NCI-H2196 treated with DMSO at 0.1 percent for 48 hours (cell line): Measurements from ENCODE around the gene IFI27L2.

ENCODE experiments used
- DNase-seq: peaks from one replicate; lab custom pipeline; 2025; ENCODE audit not compliant: unreplicated experiment; lab: John Stamatoyannopoulos, UW

The IFI27L2 gene

DNA sequence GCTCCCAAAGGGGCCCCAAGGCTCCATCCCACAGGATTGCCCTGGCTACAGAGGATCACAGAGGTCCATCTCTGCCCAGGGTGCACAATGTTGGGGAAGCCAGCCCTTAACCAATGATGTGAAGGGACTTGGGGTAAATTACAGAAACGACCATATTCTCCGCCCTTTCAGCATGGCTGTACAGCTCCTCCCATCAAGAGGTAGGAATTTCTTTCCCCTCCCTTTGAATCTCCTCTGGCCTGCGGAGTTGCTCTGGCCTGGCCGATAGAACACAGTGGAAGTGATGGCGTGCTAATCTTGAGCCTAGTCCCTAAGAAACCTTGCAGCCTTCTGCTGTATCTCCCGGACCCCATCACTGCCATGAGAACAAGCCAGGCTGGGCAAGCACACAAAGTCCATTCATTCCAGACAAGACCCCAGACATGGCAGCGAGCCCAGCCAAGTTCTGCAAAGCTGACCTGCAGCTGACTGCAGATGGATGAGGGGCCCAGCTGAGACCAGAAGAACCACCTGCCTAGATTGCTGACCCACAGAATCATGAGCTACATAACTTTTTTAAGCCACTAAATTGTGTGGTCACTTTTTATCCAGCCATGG is 25.8 kb downstream of the IFI27L2 start:
- no peak for DNase-seq

DNA sequence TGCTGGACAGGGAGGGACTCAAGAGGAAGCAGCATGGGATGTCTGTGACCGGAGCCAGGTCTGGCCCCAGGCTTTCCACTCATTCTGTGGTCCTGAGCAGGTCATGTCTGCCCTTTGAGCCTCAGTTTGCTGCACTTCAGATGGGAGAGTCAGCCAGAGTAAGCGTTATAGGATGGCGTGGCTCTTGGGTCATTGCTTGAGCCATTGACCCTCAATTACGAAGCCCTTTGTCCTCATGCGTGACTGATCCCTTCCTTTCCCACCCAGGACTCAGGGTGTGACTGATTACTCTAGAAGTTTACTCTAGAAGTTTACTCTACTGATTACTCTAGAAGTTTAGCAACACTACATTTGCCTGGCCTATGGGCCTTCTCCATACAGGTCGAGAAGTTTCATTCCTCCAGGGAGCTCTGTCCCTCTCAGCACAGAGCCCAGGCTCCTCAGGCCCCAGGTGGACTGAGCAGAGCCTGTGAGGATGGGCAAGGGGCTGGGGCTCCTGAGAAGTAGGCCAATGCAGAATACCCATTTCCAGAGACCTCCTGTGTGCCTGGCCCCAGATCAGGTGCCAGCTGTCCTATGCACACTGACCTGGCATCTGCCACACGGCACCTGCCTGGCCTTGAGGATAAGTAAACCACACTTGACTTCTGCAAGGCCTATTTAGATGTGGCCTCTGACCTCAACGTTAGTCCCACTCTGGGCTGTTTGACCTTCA is 26.5 kb downstream of the IFI27L2 start:
- no peak for DNase-seq

DNA sequence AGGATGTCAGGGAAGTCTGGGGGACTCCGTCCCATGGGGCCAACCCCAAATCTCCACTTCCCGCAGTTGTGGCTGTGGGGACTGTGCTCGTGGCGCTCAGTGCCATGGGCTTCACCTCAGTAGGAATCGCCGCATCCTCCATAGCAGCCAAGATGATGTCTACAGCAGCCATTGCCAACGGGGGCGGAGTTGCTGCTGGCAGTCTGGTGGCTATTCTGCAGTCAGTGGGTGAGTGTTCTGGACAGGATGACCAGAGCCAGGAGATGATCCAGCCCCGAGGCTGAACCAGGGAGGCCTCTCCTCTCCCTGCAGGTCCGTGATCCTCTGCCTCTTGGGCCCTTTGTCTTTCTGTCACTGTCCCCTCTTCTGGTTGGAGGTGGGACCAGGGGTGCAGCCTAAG is 27.7 kb downstream of the IFI27L2 start:
- no peak for DNase-seq

DNA sequence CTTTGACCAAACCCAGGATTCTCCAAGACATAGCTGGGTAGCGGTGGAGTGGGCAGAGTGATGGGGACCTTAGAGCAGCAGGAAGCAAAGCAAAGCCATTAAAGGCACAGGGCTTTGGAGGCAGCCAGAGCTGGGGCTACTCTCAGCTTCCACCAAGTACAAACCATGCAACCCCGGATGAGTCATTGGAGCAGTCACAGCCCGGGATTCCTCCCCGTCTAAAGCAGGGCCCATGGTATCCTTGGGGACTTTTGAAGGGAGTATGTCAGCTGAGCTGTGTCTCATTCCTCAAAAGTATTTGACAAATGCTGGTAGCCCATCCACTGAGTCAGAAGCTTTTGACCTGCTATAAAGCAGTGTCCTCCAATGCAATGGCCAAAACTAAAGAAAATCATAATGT is 28.6 kb downstream of the IFI27L2 start:
- DNase-seq = no peak

DNA sequence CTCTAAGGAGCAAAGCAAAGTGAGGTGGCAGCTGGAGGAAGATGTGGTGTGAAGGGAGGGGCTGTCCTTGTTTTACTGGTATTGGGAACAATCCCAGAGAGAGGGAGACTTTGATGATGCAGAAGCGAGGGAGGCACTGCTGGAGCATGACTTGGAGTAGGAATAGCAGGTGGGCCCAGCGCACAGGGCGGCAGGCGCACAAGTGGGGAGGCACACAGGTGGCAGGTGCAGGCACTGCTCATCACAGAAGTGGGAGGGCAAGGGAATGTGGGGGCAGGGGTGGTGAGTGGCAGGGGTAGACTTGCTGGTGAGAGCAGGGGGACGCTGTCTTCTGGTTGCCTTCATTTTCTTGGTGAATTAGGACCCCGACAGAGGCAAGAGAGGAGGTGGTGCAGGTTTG is 30.4 kb downstream of the IFI27L2 start:
- DNase-seq = no peak

DNA sequence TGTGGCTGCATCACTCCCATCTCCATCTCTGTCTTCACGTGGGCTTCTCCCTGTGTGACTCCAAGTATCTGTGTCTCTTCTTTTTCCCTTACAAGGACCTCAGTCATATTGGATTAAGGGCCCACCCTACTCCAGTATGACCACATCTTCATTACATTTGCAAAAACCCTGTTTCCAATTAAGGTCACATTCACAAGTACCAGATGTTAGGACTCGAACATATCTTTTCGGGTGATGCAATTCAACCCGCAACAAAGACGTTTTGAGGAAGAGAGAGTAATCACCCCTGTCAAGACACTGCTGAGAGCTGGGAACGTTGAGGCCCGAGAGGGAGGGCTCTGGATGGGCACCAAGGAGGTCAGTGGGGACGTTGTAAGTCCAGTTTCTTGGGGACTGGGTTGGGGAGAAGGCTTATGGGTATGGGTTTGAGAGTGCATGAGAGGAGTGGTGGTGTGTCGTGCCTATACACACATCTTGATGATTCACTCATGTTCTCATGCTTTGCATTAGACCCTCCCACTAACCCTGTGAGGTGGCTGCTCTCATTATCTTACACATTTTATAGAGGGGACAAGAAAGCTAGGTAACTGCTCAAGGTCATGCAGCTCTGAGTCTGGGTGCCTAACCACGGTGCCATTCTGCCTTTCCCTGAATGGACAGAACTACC is 30.9 kb downstream of the IFI27L2 start:
- no peak for DNase-seq

DNA sequence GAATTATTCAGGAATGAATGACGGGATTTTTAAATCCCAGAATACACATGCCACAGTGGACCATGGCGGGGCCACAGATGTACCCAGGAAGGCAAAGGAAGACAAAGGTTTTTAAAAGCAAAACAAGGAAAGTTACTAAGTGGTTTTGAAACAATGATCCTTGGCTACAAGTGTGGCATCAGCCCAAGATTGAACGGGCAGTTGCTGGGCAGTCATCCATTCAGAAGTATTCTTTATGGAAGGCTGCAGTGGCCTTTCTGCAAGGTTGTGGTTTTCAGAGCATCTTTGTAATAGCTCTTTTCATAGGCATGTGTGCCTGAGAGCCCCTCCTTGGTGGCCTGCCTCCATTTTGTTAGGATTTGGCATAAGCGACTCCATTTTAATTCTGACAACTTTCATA is 32.3 kb downstream of the IFI27L2 start:
- no peak for DNase-seq

DNA sequence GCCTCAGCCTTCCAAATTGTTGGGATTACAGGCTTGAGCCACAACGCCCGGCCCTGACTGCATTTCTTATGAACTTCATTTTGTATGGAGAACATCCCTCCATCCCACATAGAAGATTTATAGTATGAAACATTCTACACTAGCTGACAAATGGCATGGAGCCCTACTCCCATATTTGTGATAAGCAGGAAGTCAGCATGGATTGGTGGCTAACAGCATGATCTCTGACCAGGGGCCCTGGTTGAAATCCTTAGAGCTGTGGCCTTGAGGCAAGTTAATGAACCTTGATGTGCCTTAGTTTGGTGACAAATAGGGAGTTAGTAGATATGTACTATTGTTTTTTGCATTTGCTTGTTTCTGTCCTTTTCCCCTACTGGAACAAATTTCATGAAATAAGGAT is 36.0 kb downstream of the IFI27L2 start:
- no peak for DNase-seq

DNA sequence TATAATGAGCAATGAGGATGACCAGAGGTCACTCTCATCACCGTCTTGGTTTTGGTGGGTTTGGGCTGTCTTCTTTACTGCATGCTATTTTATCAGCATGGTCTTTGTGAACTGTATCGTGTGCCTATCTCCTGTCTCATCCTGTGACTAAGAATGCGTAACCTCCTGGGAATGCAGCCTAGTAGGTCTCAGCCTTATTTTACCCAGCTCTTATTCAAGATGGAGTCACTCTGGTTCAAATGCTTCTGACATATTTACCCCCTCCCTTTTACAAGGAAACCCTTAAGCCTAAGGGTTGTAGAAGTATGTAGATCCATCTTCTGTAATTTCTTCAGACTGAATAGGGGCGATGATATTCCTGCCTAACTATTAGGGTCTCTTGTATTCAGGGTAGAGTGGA is 39.9 kb downstream of the IFI27L2 start:
- DNase-seq = no peak

DNA sequence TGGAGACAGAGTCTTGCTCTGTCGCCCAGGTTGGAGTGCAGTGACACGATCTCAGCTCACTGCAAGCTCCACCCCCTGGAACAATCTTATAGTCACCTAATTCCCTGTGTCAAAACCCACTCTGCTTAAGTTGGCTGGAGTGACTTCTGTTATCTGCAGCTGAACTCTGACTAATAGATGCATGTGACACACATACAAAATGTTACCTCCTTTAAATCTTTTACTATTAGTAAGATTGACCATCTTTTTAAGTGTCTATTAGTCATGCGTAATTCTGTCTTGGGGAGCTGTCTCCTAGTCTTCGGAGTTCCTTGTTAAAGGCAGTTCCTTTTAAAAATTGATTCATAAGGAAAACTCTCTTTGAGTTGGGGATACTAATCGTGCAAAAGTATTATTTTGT is 40.9 kb downstream of the IFI27L2 start:
- DNase-seq = no peak

DNA sequence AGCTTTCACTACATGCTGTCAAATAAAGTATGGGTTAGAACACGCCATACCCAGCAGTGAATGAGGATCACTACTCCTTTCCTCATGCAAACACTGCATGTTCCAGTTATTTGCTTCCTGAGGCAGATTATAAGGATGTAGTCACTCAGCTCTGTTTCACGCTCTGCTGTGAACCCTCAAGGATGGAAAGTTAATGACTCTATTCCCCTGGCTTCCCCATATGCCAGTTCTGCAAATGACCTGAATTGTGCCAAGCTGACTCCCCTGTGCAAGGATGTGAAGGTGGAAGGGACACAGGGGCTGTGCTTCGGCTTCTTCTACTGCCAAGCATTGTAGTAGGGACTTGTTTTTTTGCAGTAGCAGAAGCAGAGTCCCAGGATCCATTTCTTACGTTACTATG is 41.5 kb downstream of the IFI27L2 start:
- no peak for DNase-seq

DNA sequence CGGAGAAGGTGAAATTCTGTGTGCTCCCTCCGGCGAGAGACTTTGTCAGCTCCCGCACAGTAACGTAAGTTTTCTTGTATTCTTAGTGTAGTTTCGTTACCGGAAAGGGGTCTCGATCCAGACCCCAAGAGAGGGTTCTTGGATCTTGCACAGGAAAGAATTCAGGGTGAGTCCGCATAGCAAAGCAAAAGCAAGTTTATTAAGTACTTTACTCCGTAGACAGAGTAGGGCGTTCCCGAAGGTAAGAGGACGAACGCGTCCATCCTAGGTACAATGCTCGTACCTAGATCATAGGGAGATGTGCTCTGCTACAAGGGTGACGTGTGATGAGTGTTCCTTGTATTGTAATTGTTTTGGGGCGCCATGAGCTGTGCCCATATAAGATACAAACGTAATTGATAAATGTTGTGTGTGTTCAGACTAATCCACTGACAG is 48.0 kb downstream of the IFI27L2 start:
- no peak for DNase-seq

DNA sequence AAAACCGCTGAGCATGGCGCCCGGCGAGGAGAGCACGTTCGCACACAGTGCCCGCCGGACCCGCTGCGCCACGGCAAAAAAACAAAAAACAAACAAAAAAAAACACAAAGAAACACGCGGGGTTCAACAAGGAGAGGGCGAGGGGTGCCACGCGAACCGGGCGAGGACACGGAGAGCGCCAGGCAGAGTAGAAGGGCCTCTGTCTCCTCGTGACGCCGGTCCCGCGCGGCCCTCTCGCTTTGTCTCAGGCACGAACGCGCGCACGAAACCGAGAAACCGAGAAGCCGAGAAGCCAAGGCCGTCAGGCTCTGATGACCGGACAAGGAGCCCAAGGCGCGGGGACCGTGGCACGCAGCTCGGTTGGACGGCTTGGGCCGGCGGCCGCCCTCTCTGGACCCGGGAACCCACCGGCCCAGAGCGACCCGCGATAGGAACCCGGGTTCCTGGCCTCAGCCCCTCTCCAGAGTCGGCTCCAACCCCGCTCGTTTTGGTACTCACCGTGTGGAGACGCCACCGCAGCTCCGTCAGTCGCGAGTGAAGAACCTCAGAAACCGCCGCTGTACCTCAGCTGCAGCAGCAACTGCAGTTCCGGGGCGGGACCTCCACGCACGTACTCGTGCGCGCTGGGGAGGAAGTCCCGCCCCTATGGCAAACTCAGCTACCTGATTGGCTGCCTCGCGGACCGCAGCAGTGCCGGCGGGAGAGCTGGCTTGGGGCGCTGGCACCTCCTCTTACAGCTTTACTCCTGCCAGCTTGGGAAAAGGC is 48.6 kb downstream of the IFI27L2 start, which contains the start of the genes DDX24 and IFI27L1:
TSS of gene DDX24 (minus strand) at position 582 of the 765 bp plus-strand sequence. CDS start 1,460 bp downstream, outside the sequence.
TSS of gene IFI27L1 (plus strand) at position 690 of the 765 bp plus-strand sequence. CDS start 15,628 bp downstream, outside the sequence.
- peak; percentile 40 for DNase-seq

DNA sequence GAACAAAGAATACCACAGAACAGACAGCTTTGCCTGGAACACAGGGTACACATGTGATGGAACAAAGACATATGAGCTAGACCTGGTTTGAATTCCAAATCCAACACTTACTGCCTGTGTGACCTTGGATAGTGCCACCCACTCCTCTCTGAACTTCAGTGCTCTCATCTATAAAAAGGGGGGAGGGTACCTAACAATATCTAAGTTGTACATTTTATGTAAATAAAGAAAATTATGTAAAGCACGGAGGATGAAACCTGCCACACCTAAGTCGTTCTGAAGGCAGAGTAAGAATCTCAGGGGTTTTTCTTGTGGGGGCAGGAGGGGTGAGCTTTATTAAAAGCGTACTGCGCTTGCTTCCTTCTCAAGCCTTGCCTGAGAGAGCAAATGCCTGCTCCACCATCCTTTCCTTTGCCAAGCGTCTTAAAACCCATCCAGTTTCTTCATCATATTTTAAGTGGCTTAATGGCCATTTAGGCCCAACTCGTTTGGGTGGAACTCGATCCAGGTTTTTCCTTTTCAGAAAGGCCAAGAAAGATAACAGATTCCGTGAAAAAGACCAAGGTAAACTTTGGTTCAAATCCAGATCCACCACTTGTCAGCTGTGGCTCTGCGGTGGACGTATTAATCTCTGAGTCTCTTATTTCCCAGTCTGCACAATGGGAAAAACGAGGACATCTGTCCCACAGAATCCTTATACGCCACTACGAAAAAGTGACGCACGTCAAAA is 49.3 kb downstream of the IFI27L2 start:
- DNase-seq = no peak

DNA sequence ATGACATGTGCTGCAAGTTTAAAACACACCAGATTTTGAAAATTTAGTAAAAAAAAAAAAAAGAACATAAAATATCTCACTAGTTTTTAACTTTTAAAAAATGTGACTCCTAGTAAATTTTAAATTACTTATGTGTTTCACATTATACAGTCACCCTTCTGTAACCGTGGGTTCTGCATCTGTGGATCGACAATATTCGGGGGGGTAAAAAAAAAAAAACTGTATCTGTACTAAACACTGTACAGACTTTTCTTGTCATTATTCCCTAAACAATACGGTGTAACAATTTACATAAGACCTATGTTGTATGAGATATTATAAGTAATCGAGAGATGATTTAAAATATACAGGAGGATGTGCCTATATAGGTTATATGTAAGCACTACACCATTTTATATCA is 51.6 kb downstream of the IFI27L2 start:
- DNase-seq = no peak
